Common myeloid progenitor, CD34-positive (primary cell): ENCODE results near the gene CSTB.
A peak's percentile ranks its signal among the peaks of the same experiment; 100 is the strongest.

Experiments
- CTCF ChIA-PET: fragments of 350-600 bp; sonication (Branson Sonifier 250); formaldehyde crosslinking; loops from one replicate; lab custom pipeline; 2021; ENCODE audit warnings: antibody characterized with exemption; lab: Charles Lee
- POLR2A ChIA-PET: fragments of 350-600 bp; sonication (Branson Sonifier 250); formaldehyde crosslinking; loops from one replicate; lab custom pipeline; 2021; ENCODE audit warnings: antibody characterized with exemption; lab: Charles Lee
- DNase-seq, 3 donors: peaks; one replicate each; pipeline versions ENCODE4 v3.0.0 to v3.0.0-alpha.2; 2013
- H3K27ac ChIP-seq, 2 experiments: 1 replicate in 1 of 2; 2 replicates in 1 of 2; pipeline ENCODE4 v1.7.0; 2013; ENCODE audit warnings: inconsistent platforms in 2 of 2, low read length in 2 of 2, mild to moderate bottlenecking in 2 of 2, low read depth in 1 of 2, moderate library complexity in 1 of 2; ENCODE audit not compliant: severe bottlenecking in 2 of 2, insufficient read depth in 1 of 2, poor library complexity in 1 of 2
- H3K27me3 ChIP-seq, 5 experiments: replicated peaks in 2 of 5; 1 replicate in 3 of 5; 2 replicates in 2 of 5; pipeline versions ENCODE4 v1.6.1 to v1.7.0; 2013; ENCODE audit warnings: low read length in 4 of 5, mild to moderate bottlenecking in 2 of 5, moderate library complexity in 2 of 5, inconsistent platforms in 1 of 5; ENCODE audit not compliant: insufficient read depth in 5 of 5, control insufficient read depth in 4 of 5
- H3K36me3 ChIP-seq, 4 experiments: 1 replicate in 2 of 4; 2 replicates in 2 of 4; pipeline versions ENCODE4 v1.6.1 to v1.7.0; 2013; ENCODE audit warnings: low read length in 3 of 4, control low read depth in 1 of 4, mild to moderate bottlenecking in 1 of 4; ENCODE audit not compliant: control insufficient read depth in 4 of 4, insufficient read depth in 4 of 4
- H3K4me1 ChIP-seq, 4 experiments: 1 replicate in 3 of 4; 2 replicates in 1 of 4; pipeline versions ENCODE4 v1.6.1 to v1.7.1; 2013; ENCODE audit warnings: low read length in 3 of 4, mild to moderate bottlenecking in 3 of 4, control low read depth in 1 of 4, inconsistent platforms in 1 of 4, moderate library complexity in 1 of 4; ENCODE audit not compliant: control insufficient read depth in 4 of 4, insufficient read depth in 4 of 4; ENCODE audit errors: control extremely low read depth in 1 of 4
- H3K4me3 ChIP-seq, 7 experiments: 1 replicate in 4 of 7; 2 replicates in 3 of 7; pipeline versions ENCODE4 v1.5.1 to v1.7.0; 2013; ENCODE audit warnings: mild to moderate bottlenecking in 7 of 7, low read length in 6 of 7, moderate library complexity in 6 of 7, inconsistent platforms in 2 of 7, low read depth in 2 of 7, control low read depth in 1 of 7; ENCODE audit not compliant: insufficient read depth in 4 of 7, control insufficient read depth in 1 of 7; ENCODE audit errors: extremely low read depth in 1 of 7
- H3K9me3 ChIP-seq, 5 experiments: 1 replicate in 4 of 5; 2 replicates in 1 of 5; pipeline versions ENCODE4 v1.6.1 to v1.7.1; 2013; ENCODE audit warnings: low read length in 4 of 5, mild to moderate bottlenecking in 2 of 5, inconsistent platforms in 1 of 5, low read depth in 1 of 5, moderate library complexity in 1 of 5; ENCODE audit not compliant: control insufficient read depth in 4 of 5, insufficient read depth in 2 of 5; ENCODE audit errors: control extremely low read depth in 1 of 5
- WGBS: methylation state at CpG from one replicate; pipeline ENCODE4 v1.1.5; 2013; ENCODE audit not compliant: insufficient coverage; 5-methylcytosine and 5-hydroxymethylcytosine counted together

CSTB gene

DNA sequence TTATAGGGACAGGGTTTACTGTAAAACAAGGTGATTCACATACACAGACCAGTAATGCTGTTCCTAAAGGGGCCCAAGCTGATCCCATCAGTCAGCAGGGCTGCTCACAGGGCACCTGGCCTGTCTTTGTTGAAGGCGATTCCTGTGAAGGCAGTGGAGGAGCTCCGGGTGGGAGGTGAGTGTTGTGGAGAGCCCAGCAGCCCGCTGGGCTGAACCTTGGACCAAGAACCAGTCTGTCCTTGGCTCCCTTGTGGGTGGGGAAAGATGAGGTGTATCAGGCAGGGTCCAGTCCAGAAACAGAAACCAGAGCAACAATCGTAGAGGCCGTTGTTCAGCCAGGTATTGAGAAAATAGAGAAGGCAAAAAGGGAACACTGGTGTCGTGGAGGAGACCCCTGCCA lies 44.6 kb downstream of the CSTB start:
- Histone ChIP-seq H3K4me3 (no peak overlapping the region), H3K27ac (no peak overlapping the region), H3K36me3 (peaks cover 0 to 28% (median 3%) of the 10 kb centered on the region in 4 experiments), H3K9me3 (no peaks in the 10 kb centered on the region), H3K4me1 (peaks cover 0 to 53% (median 30%) of the 10 kb centered on the region in 4 experiments), H3K27me3 (no peaks in the 10 kb centered on the region)
- WGBS: 98% methylated on average over 6 of the region's 6 CpGs
- ChIA-PET CTCF (no interaction called here), POLR2A (no interaction called here)
- no peak for DNase-seq

DNA sequence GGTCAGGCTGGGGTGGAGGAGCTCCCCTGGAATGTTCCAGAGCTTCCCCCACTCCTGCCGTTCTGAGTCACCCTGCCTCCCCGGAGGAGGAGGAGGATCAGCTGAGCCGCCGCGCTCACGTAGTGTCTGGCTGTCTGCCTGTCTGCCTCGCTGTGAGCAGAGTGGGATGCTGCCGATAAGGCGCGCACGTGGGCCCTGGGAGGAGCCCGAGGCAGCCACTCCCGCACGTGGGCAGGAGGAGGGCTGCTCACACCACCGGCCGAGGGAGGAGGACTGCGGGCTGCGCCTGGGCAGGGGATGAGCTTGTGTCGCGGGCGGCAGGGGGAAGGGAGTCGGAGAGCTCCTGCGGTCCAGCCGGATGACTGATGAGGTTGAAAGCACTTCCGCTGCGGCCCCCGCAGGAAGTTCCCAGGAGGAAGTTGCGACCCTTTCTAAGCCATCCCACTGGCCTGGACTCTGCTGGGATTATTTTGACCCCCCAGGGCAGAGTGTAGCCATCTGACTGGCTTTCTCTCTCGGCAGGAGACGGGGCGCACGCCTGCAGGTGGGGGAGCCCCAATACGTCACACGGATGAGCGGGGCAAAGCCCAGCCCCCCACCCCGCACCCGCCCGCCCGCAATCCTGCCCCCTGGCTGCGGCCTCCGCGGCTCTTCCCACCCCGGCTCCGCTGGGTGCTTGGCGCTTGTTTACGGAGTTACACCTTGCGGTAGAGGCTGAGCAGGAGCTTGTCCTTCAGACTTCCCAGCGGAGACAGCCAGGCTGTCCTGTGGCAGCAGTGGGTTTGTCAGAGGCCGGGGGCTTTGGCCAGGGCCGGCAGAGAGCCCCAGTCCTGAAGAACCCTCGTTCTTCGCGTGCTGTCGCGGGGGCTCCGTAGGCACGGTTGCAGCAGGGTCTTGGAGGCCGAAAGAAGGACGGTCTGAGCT lies 47.4 kb downstream of the CSTB start:
- H3K36me3 ChIP-seq: peaks cover 0 to 19% (median 3%) of the 10 kb centered on the region in 4 experiments
- H3K9me3 ChIP-seq: no peaks in the 10 kb centered on the region
- peaks cover 6 to 66% (median 46%) of the 10 kb centered on the region in 4 experiments for H3K4me1 ChIP-seq
- DNase-seq: peak; percentile 84 to 94 (median 90)
- no peaks in the 10 kb centered on the region for H3K27me3 ChIP-seq
- CTCF ChIA-PET: interaction anchor here (0.8 to 1.6 kb wide), 8 partner anchors 13 to 72 kb away, joined by 3 to 8 read pairs (median 4); partner anchors contain the start of gene RRP1
- 7% methylated on average over 52 of the region's 59 CpGs for WGBS
- peak overlapping the region; percentile 16 to 70 (median 58) for H3K4me3 ChIP-seq
- POLR2A ChIA-PET: interaction anchor here (0.6 to 1.7 kb wide), 4 partner anchors 9 to 61 kb away, joined by 4 to 7 read pairs (median 5); partner anchors contain the start of gene RRP1
- peak overlapping the region in 1 of 2 experiments; percentile 25 for H3K27ac ChIP-seq

DNA sequence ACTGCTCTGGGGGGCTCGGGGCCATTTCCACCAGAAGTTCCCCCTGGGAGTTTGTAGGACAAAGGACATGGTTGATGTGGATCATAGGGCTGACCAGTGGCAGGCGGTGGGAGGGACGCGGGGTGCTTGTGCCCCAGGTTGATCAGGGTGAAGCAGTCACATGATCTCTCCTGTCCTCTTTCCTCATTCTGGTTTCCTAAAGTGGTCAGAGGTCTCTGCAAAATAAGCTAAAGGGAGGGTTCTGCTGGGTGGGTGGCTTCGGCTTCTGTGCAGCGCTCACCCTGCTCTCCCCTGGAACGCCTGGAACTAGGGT lies 48.0 kb downstream of the CSTB start:
- CTCF ChIA-PET: interaction anchor here (0.8 to 1.6 kb wide), 6 partner anchors 19 to 71 kb away, joined by 3 to 8 read pairs (median 4); partner anchors contain the start of gene RRP1
- POLR2A ChIA-PET: interaction anchor here (0.6 to 1.7 kb wide), 3 partner anchors 8 to 61 kb away, joined by 4 to 7 read pairs (median 4); partner anchors contain the start of gene RRP1
- WGBS: 15% methylated on average over 4 of the region's 7 CpGs
- peak overlapping the region in 1 of 2 experiments; percentile 11 for H3K27ac ChIP-seq
- peak overlapping the region in 6 of 7 experiments; percentile 43 to 70 (median 60) for H3K4me3 ChIP-seq
- no peaks in the 10 kb centered on the region for H3K9me3 ChIP-seq
- no peak for DNase-seq
- H3K4me1 ChIP-seq: peaks cover 6 to 62% (median 46%) of the 10 kb centered on the region in 4 experiments
- H3K36me3 ChIP-seq: peaks cover 0 to 21% (median 4%) of the 10 kb centered on the region in 4 experiments
- H3K27me3 ChIP-seq: no peaks in the 10 kb centered on the region

DNA sequence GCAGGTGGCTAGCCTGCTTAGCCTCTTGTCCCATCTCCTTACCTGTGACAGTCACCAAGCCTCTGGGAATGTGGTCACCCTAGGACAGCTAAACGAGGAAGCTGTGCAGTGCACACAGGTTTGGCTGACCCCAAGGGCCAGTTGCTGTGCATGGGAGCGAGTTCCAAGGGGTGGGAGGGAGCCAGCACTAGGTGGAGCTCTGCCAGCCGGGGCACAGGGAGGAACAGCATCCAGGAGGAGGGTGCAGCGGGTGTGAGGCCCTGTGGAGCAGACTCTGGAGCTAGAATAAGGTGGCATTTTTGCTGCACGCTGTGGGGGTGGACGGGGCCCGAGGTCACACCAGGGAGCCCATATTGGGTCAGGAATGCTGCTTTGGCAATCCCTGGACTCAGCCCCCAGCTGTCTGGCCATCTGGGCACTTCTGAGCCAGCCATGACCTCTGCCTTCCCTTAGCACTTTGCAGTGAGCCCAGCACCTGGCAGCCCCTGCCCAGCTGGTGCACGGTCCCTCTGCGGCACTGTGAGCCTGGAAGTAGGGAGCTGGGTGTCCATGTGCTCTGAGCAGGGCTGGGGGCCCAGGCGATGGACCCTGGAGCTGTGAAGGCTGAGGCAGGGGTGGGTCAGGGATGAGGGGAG lies 48.5 kb downstream of the CSTB start:
- H3K9me3 ChIP-seq: no peaks in the 10 kb centered on the region
- H3K36me3 ChIP-seq: peaks cover 0 to 21% (median 4%) of the 10 kb centered on the region in 4 experiments
- WGBS: 80% methylated on average over 8 of the region's 10 CpGs
- ChIA-PET CTCF (interaction anchor here (1.0 to 1.6 kb wide), 2 partner anchors 62 to 71 kb away, joined by 3 to 5 read pairs; partner anchors contain the start of gene RRP1), POLR2A (interaction anchor here (1.7 kb wide), 1 partner anchor 8 kb away, joined by 7 read pairs; no protein-coding TSS in a partner anchor)
- H3K4me1 ChIP-seq: peaks cover 6 to 62% (median 46%) of the 10 kb centered on the region in 4 experiments
- peak overlapping the region in 5 of 7 experiments; percentile 30 to 70 (median 58) for H3K4me3 ChIP-seq
- H3K27me3 ChIP-seq: no peaks in the 10 kb centered on the region
- H3K27ac ChIP-seq: peak overlapping the region in 1 of 2 experiments; percentile 11
- DNase-seq: peak in 1 of 3 donors; percentile 13

DNA sequence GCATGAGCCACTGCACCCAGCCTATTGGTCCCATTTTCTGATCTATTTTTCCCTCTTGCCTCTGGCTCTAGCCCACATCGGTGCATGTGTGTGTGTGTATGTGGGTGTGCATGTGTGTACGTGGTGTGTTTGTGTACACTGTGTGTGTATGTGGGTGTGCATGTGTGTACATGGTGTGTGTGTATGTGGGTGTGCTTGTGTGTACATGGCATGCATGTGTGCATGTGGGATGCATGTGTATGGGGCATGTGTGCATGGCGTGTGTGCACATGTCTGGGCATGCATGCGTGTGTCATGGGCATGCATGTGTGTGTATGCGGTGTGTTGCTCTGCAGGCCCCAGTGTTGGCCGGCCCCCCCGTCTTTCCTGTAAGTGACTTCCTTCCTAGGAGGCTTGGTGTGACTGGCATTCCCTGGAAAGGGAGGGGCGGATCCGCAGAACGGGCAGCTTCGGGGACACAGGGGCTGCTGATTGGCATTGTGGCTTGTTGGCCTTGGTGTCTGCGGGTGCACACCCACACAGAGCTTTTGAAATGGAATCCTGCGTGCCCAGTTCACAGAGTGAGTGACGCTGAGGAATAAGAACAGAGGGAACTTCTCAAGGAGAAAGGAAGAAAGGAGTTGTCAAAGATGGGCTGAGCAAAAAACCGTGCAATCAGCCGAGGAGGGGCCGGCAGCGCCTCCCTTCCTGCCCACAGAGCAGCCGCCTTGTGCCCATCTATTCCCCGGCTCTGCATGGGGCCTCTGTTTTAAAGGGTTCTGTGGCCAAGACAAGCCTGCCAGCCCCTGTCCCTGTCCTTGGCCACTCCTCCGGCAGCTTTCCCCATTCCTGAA lies 49.2 kb downstream of the CSTB start:
- POLR2A ChIA-PET: no interaction called here
- CTCF ChIA-PET: no interaction called here
- no peak overlapping the region for H3K27ac ChIP-seq

More for the DNA sequence above, 49.2 kb downstream of the CSTB start:
- WGBS: 30% methylated on average over 19 of the region's 21 CpGs
- H3K4me1 ChIP-seq: peaks cover 6 to 65% (median 46%) of the 10 kb centered on the region in 4 experiments
- peak overlapping the region in 4 of 7 experiments; percentile 30 to 70 (median 52) for H3K4me3 ChIP-seq
- no peaks in the 10 kb centered on the region for H3K27me3 ChIP-seq
- peaks cover 0 to 16% (median 4%) of the 10 kb centered on the region in 4 experiments for H3K36me3 ChIP-seq
- no peaks in the 10 kb centered on the region for H3K9me3 ChIP-seq
- DNase-seq: peak in 2 of 3 donors; percentile 22 to 48
